Esophagus muscularis mucosa (tissue), 4 donors: ENCODE results near the gene FOXD4. TPM values are rescaled to one million over a fixed set of nuclear protein-coding genes. Genes with fewer than 3 reads are reported as not detected.
"Not testable (repeated sequence)": the region's sequence is repeated elsewhere in the genome, so short reads cannot be mapped to it uniquely, and the experiment has no call there.

Experiments
- DNase-seq: peaks from one replicate; pipeline ENCODE4 v3.0.0-alpha.2; 2017; ENCODE audit errors: extremely low spot score
- H3K27ac ChIP-seq, 4 donors: fragments of 200-600 bp; sonication (generic); replicated peaks in 1 of 4; 1 replicate in 3 of 4; 2 replicates in 1 of 4; pipeline ENCODE4 v1.5.1; 2016 to 2019; ENCODE audit warnings: mild to moderate bottlenecking in 1 of 4
- H3K27me3 ChIP-seq, 4 donors: fragments of 200-600 bp; sonication (generic); one replicate each; pipeline versions ENCODE4 v1.5.1 to v1.6.0; 2016 to 2019
- H3K36me3 ChIP-seq, 4 donors: fragments of 200-600 bp; sonication (generic); one replicate each; pipeline ENCODE4 v1.5.1; 2016 to 2019
- H3K4me1 ChIP-seq, 4 donors: fragments of 200-600 bp; sonication (generic); one replicate each; pipeline ENCODE4 v1.5.1; 2016 to 2019
- H3K4me3 ChIP-seq, 4 donors: fragments of 200-600 bp; sonication (generic); 1 replicate in 2 of 4; 2 replicates in 2 of 4; pipeline ENCODE4 v1.5.1; 2016 to 2019; ENCODE audit warnings: mild to moderate bottlenecking in 4 of 4, moderate library complexity in 1 of 4
- H3K9me3 ChIP-seq, 4 donors: fragments of 200-600 bp; sonication (generic); 1 replicate in 3 of 4; 2 replicates in 1 of 4; pipeline ENCODE4 v1.5.1; 2016 to 2019
- WGBS: methylation state at CpG from one replicate; pipeline ENCODE4 v1.1.5; 2018; 5-methylcytosine and 5-hydroxymethylcytosine counted together
- intact Hi-C: fragments of 100-400 bp; cut with DNase I; formaldehyde crosslinking; loops from one replicate; pipeline ENCODE4 v1.15.1; 2023
- total RNA-seq, 4 donors: library from RNA; depleted of rRNA; stranded (reverse); fragments of >200 nt; gene quantifications; one replicate each; pipeline versions ENCODE4 v1.1.0 to v1.2.1, GENCODE V29; 2016

The FOXD4 gene
- total RNA-seq, 4 donors from 2014 or later, result 0.32 to 0.42 (median 0.37) TPM

- H3K9me3 ChIP-seq, H3K36me3 ChIP-seq, DNase-seq, H3K27ac ChIP-seq, intact Hi-C loops, H3K4me3 ChIP-seq: not testable (repeated sequence)
- Histone ChIP-seq H3K27me3 (peaks cover 5 to 77% (median 25%) of the 10 kb centered on the region in 4 donors), H3K4me1 (peaks cover 8 to 26% (median 21%) of the 10 kb centered on the region in 4 donors)
- 56% methylated on average over 4 of the region's 4 CpGs for WGBS
Measured at GRCh38 chr9:110672-111071, 7.5 kb downstream of the FOXD4 start.

- intact Hi-C loops, H3K36me3 ChIP-seq, H3K27ac ChIP-seq, H3K4me3 ChIP-seq, DNase-seq, H3K9me3 ChIP-seq: not testable (repeated sequence)
- 40% methylated on average over 2 of the region's 8 CpGs for WGBS
- peaks cover 4 to 68% (median 18%) of the 10 kb centered on the region in 4 donors for H3K27me3 ChIP-seq
- peaks cover 5 to 19% (median 14%) of the 10 kb centered on the region in 4 donors for H3K4me1 ChIP-seq
Measured at GRCh38 chr9:109540-109939, 8.7 kb downstream of the FOXD4 start.

- DNase-seq, H3K27ac ChIP-seq, H3K9me3 ChIP-seq, H3K4me3 ChIP-seq, H3K36me3 ChIP-seq, intact Hi-C loops: not testable (repeated sequence)
- H3K4me1 ChIP-seq, result peaks cover 3 to 13% (median 8%) of the 10 kb centered on the region in 4 donors
- peaks cover 0 to 61% (median 12%) of the 10 kb centered on the region in 4 donors for H3K27me3 ChIP-seq
- WGBS, result no CpG with 5 or more reads among the region's 22 CpGs
Measured at GRCh38 chr9:108742-109495, 9.3 kb downstream of the FOXD4 start.

GRCh38 chr9:105991-106390 lies 12.2 kb downstream of the FOXD4 start:
- peaks cover 0 to 39% (median 0%) of the 10 kb centered on the region in 4 donors for H3K27me3 ChIP-seq
- H3K9me3 ChIP-seq, DNase-seq, H3K27ac ChIP-seq, H3K36me3 ChIP-seq, H3K4me1 ChIP-seq, intact Hi-C loops, H3K4me3 ChIP-seq: not testable (repeated sequence)
- WGBS, result 86% methylated on average over 5 of the region's 8 CpGs

- intact Hi-C loops, H3K36me3 ChIP-seq, H3K4me3 ChIP-seq, DNase-seq, H3K4me1 ChIP-seq, H3K27ac ChIP-seq, H3K27me3 ChIP-seq, H3K9me3 ChIP-seq: not testable (repeated sequence)
- WGBS, result 100% methylated on average over 2 of the region's 9 CpGs
Measured at GRCh38 chr9:100430-100829, 17.8 kb downstream of the FOXD4 start.

- H3K27ac ChIP-seq, H3K9me3 ChIP-seq, intact Hi-C loops, H3K4me3 ChIP-seq, H3K27me3 ChIP-seq, DNase-seq, H3K36me3 ChIP-seq, H3K4me1 ChIP-seq: not testable (repeated sequence)
- WGBS, result no CpG with 5 or more reads among the region's 6 CpGs
Measured at GRCh38 chr9:99867-100266, 18.4 kb downstream of the FOXD4 start.

- H3K4me3 ChIP-seq, intact Hi-C loops, H3K27me3 ChIP-seq, DNase-seq, H3K36me3 ChIP-seq, H3K27ac ChIP-seq, H3K4me1 ChIP-seq, H3K9me3 ChIP-seq: not testable (repeated sequence)
- no CpG with 5 or more reads among the region's 3 CpGs for WGBS
Measured at GRCh38 chr9:98775-99174, 19.4 kb downstream of the FOXD4 start.

- H3K9me3 ChIP-seq, DNase-seq, H3K36me3 ChIP-seq, H3K27me3 ChIP-seq, H3K4me3 ChIP-seq, H3K27ac ChIP-seq, intact Hi-C loops, H3K4me1 ChIP-seq: not testable (repeated sequence)
- WGBS, result no CpG with 5 or more reads among the region's 4 CpGs
Measured at GRCh38 chr9:94992-95391, 23.2 kb downstream of the FOXD4 start.

GRCh38 chr9:94323-94722 lies 23.9 kb downstream of the FOXD4 start:
- H3K27ac ChIP-seq, H3K27me3 ChIP-seq, H3K4me3 ChIP-seq, intact Hi-C loops, H3K36me3 ChIP-seq, H3K4me1 ChIP-seq, DNase-seq, H3K9me3 ChIP-seq: not testable (repeated sequence)
- 71% methylated on average over 3 of the region's 5 CpGs for WGBS

- WGBS, result 65% methylated on average over 2 of the region's 5 CpGs
- H3K4me1 ChIP-seq, H3K9me3 ChIP-seq, DNase-seq, H3K27ac ChIP-seq, intact Hi-C loops, H3K36me3 ChIP-seq, H3K4me3 ChIP-seq, H3K27me3 ChIP-seq: not testable (repeated sequence)
Measured at GRCh38 chr9:93909-94308, 24.3 kb downstream of the FOXD4 start.

GRCh38 chr9:90851-91250 lies 27.4 kb downstream of the FOXD4 start:
- H3K27ac ChIP-seq, intact Hi-C loops, H3K9me3 ChIP-seq, H3K4me3 ChIP-seq, DNase-seq, H3K36me3 ChIP-seq, H3K4me1 ChIP-seq, H3K27me3 ChIP-seq: not testable (repeated sequence)
- WGBS, result 54% methylated on average over 1 of the region's 1 CpG

- H3K4me3 ChIP-seq, H3K4me1 ChIP-seq, DNase-seq, H3K27ac ChIP-seq, H3K27me3 ChIP-seq, H3K36me3 ChIP-seq, H3K9me3 ChIP-seq, intact Hi-C loops: not testable (repeated sequence)
- WGBS, result 25% methylated on average over 2 of the region's 11 CpGs
Measured at GRCh38 chr9:88396-89037, 29.7 kb downstream of the FOXD4 start.

GRCh38 chr9:87860-88259 lies 30.4 kb downstream of the FOXD4 start:
- DNase-seq, intact Hi-C loops, H3K4me3 ChIP-seq, H3K36me3 ChIP-seq, H3K9me3 ChIP-seq, H3K27ac ChIP-seq, H3K27me3 ChIP-seq, H3K4me1 ChIP-seq: not testable (repeated sequence)
- 23% methylated on average over 5 of the region's 6 CpGs for WGBS
